Mesendoderm (in vitro differentiated cells): ENCODE measurements around the gene NDC1.

Source experiments
- DNase-seq: peaks from one replicate; pipeline ENCODE4 v3.0.0; 2013
- H2AK5ac ChIP-seq: 2 replicates; pipeline ENCODE4 v1.6.1; 2013; ENCODE audit warnings: low read length, inconsistent platforms
- H2BK120ac ChIP-seq: 2 replicates; pipeline ENCODE4 v1.6.1; 2013; ENCODE audit warnings: low read depth, mild to moderate bottlenecking, low read length, moderate library complexity, mixed read lengths
- H2BK15ac ChIP-seq: replicated peaks from 2 replicates; pipeline ENCODE4 v1.6.1; 2013; ENCODE audit warnings: low read depth, mild to moderate bottlenecking, moderate library complexity
- H2BK5ac ChIP-seq: 2 replicates; pipeline ENCODE4 v1.6.1; 2013; ENCODE audit warnings: low read length, inconsistent platforms
- H3K18ac ChIP-seq: 2 replicates; pipeline ENCODE4 v1.6.1; 2013; ENCODE audit warnings: mild to moderate bottlenecking, low read length, mixed read lengths
- H3K23ac ChIP-seq: one replicate; pipeline ENCODE4 v1.6.1; 2013; ENCODE audit warnings: low read length
- H3K27ac ChIP-seq: 2 replicates; pipeline ENCODE4 v1.5.1; 2013; ENCODE audit warnings: low read depth, mild to moderate bottlenecking, inconsistent platforms, low read length, moderate library complexity
- H3K27me3 ChIP-seq: 2 replicates; pipeline ENCODE4 v1.6.1; 2013; ENCODE audit warnings: low read length, control low read depth, mild to moderate bottlenecking, inconsistent platforms; ENCODE audit not compliant: insufficient read depth, poor library complexity
- H3K36me3 ChIP-seq: 2 replicates; pipeline ENCODE4 v1.6.1; 2013; ENCODE audit warnings: low read length, inconsistent platforms; ENCODE audit not compliant: control insufficient read depth, insufficient read depth
- H3K4ac ChIP-seq: one replicate; pipeline ENCODE4 v1.6.1; 2013; ENCODE audit warnings: low read depth, mild to moderate bottlenecking, low read length, moderate library complexity
- H3K4me1 ChIP-seq: 2 replicates; pipeline ENCODE4 v1.6.1; 2013; ENCODE audit warnings: low read depth, low read length, inconsistent platforms; ENCODE audit not compliant: control insufficient read depth
- H3K4me2 ChIP-seq: 2 replicates; pipeline ENCODE4 v1.6.1; 2013; ENCODE audit warnings: low read length
- H3K4me3 ChIP-seq: 2 replicates; pipeline ENCODE4 v1.5.1; 2013; ENCODE audit warnings: mild to moderate bottlenecking, low read length
- H3K56ac ChIP-seq: one replicate; pipeline ENCODE4 v1.6.1; 2013; ENCODE audit warnings: low read length
- H3K79me1 ChIP-seq: 2 replicates; pipeline ENCODE4 v1.6.1; 2013; ENCODE audit warnings: low read length, inconsistent platforms
- H3K79me2 ChIP-seq: 2 replicates; pipeline ENCODE4 v1.6.1; 2013; ENCODE audit warnings: mild to moderate bottlenecking, low read length; ENCODE audit not compliant: control insufficient read depth, insufficient read depth
- H3K9ac ChIP-seq: 2 replicates; pipeline ENCODE4 v1.6.1; 2013; ENCODE audit warnings: low read length, inconsistent platforms
- H4K5ac ChIP-seq: one replicate; pipeline ENCODE4 v1.6.1; 2013; ENCODE audit warnings: low read length
- H4K8ac ChIP-seq: one replicate; pipeline ENCODE4 v1.6.1; 2013; ENCODE audit warnings: low read depth, mild to moderate bottlenecking, control low read depth, low read length, moderate library complexity
- WGBS: extraction: QIAGEN DNeasy Blood & Tissue Kit; methylation state at CpG from one replicate; pipeline ENCODE4 v1.1.7; 2013; ENCODE audit warnings: low lambda C conversion rate, missing lambda C conversion rate; ENCODE audit not compliant: insufficient coverage; ENCODE audit errors: extremely low coverage; 5-methylcytosine and 5-hydroxymethylcytosine counted together

The NDC1 gene

DNA sequence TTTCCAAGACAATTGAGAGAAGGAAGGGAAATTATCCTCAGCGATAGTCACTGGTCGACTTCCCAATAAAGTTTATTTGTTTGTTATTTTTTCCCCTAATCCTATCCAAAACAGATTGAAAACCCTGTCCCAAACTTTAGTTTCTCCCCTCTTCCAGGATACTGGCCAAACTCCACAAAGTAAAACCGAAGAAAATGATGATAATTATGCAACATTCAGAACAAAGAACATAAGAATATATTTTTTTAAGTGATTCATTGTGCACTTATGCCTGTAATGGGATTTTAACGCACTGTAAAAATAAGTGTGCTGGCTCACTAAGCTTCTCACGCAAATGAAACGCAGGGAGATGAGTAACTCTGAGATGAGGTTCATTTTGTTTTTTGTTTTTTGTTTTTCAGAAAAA is 105.2 kb downstream of the NDC1 start:
- Histone ChIP-seq H2AK5ac (no peak overlapping the region), H2BK5ac (no peak overlapping the region), H3K56ac (no peak overlapping the region), H3K27ac (no peak overlapping the region), H2BK120ac (no peak overlapping the region), H3K79me1 (peaks cover 9% of the 10 kb centered on the region), H3K23ac (no peak overlapping the region), H3K4me1 (peaks cover 22% of the 10 kb centered on the region), H3K4ac (no peak overlapping the region), H3K9ac (no peak overlapping the region), H4K8ac (no peak overlapping the region), H3K27me3 (no peaks in the 10 kb centered on the region), H3K4me3 (no peak overlapping the region), H3K79me2 (peaks cover 35% of the 10 kb centered on the region), H4K5ac (no peak overlapping the region), H3K18ac (no peak overlapping the region), H3K36me3 (no peaks in the 10 kb centered on the region), H3K4me2 (no peak overlapping the region), H2BK15ac (no peak overlapping the region)
- no CpG with 5 or more reads among the region's 6 CpGs for WGBS
- DNase-seq: no peak

DNA sequence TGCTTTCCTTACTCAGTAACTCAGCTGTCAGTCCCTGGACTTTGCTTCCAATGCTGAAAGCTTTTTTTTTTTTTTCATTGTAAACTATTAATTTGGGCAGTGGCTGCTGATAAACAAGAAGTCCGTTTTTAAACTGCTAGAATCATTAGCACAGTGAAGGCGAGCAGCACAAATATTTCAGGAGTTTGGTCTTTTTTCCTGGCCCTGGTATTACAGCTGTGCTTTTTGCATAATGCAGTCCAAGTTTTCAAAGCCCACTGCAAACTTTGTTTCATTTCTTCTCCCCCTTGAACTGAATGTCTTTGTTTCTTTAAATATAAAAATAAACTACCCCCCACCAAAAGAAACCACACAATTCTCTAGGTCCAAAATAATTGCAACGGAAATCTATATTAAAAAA is 105.7 kb downstream of the NDC1 start:
- H3K27ac ChIP-seq: no peak overlapping the region
- no peak overlapping the region for H2BK120ac ChIP-seq
- H3K4ac ChIP-seq: no peak overlapping the region
- peaks cover 37% of the 10 kb centered on the region for H3K79me2 ChIP-seq
- H3K4me2 ChIP-seq: no peak overlapping the region
- no peak overlapping the region for H4K5ac ChIP-seq
- H4K8ac ChIP-seq: no peak overlapping the region
- WGBS: 100% methylated on average over 1 of the region's 3 CpGs
- no peak overlapping the region for H3K18ac ChIP-seq
- H2AK5ac ChIP-seq: no peak overlapping the region
- H2BK5ac ChIP-seq: no peak overlapping the region
- H3K4me1 ChIP-seq: peaks cover 22% of the 10 kb centered on the region
- H3K36me3 ChIP-seq: no peaks in the 10 kb centered on the region
- H2BK15ac ChIP-seq: no peak overlapping the region
- no peak overlapping the region for H3K9ac ChIP-seq
- H3K4me3 ChIP-seq: no peak overlapping the region
- no peak overlapping the region for H3K56ac ChIP-seq
- no peak overlapping the region for H3K23ac ChIP-seq
- DNase-seq: no peak
- no peaks in the 10 kb centered on the region for H3K27me3 ChIP-seq
- peaks cover 12% of the 10 kb centered on the region for H3K79me1 ChIP-seq

DNA sequence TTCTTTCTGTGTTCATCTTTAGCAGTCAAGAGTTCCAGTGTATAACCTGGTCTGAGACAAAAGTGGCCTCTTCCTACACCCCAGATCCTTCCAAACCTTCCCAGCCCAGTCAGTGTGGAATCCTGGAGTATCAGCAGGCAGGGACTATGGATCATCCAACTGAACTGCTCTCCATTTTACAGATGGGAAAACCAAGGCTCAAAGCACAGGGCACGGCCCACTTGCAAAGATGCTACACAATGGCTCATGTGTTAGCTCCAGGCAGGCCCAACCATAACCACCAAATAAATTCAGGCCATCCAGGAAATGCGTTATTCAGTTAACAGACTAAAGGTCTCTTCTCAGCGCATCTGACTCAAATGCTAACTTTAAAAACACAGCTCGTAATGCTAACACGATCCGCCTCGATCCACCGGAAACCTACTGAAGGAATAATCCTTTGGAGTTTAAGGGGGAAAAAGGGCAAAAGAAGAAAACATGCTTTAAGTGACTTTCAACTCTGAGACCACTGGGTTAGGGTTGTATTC is 106.3 kb downstream of the NDC1 start:
- Histone ChIP-seq H4K8ac (no peak overlapping the region), H3K4me2 (no peak overlapping the region), H3K9ac (no peak overlapping the region), H3K79me1 (peaks cover 14% of the 10 kb centered on the region), H3K27me3 (no peaks in the 10 kb centered on the region), H3K23ac (no peak overlapping the region), H3K27ac (no peak overlapping the region), H3K56ac (peak overlapping the region; percentile 22), H2BK5ac (no peak overlapping the region), H2BK120ac (no peak overlapping the region), H3K4me1 (peaks cover 19% of the 10 kb centered on the region), H4K5ac (no peak overlapping the region), H3K79me2 (peaks cover 35% of the 10 kb centered on the region), H3K4ac (no peak overlapping the region), H3K36me3 (no peaks in the 10 kb centered on the region), H2BK15ac (no peak overlapping the region), H3K4me3 (no peak overlapping the region), H2AK5ac (no peak overlapping the region), H3K18ac (no peak overlapping the region)
- WGBS: no CpG with 5 or more reads among the region's 8 CpGs
- no peak for DNase-seq

DNA sequence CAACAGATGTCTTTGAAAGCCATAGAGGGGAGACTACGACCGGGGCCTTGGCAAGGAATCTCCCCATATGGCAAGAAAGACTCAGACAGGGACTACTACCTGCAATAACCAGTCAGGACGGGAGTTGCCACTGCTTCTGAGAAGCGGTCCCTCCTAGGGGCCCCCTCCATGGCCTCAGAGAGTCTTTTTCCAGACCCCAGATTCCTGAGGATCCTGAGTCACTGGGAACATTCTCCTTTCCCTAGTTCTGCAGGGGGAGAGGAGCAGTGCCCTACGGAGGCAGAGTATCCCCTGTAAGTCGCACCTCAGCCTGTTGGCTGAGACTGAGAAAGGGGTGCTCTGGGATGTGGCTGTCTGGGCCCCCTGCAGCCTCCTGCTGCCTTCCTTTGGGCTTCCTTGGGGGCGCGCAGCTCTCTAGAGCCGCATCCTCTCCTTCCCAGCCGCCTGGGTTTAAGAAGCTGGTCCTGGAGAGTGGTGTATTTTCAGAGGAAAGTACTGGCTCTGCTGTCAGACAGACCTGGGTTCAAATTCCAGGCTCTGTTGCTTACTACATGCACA is 107.0 kb downstream of the NDC1 start:
- no peak overlapping the region for H4K8ac ChIP-seq
- no peaks in the 10 kb centered on the region for H3K36me3 ChIP-seq
- H2BK5ac ChIP-seq: no peak overlapping the region
- H3K56ac ChIP-seq: no peak overlapping the region
- H3K18ac ChIP-seq: no peak overlapping the region
- peaks cover 35% of the 10 kb centered on the region for H3K79me2 ChIP-seq
- H3K4me2 ChIP-seq: no peak overlapping the region
- H3K4me3 ChIP-seq: no peak overlapping the region
- DNase-seq: no peak
- no peak overlapping the region for H2BK120ac ChIP-seq
- H3K79me1 ChIP-seq: peaks cover 14% of the 10 kb centered on the region
- no peak overlapping the region for H3K9ac ChIP-seq
- H2BK15ac ChIP-seq: no peak overlapping the region
- no peaks in the 10 kb centered on the region for H3K27me3 ChIP-seq
- H3K4me1 ChIP-seq: peaks cover 15% of the 10 kb centered on the region
- no CpG with 5 or more reads among the region's 10 CpGs for whole genome bisulfite sequencing
- H4K5ac ChIP-seq: no peak overlapping the region
- no peak overlapping the region for H3K27ac ChIP-seq
- no peak overlapping the region for H2AK5ac ChIP-seq
- no peak overlapping the region for H3K4ac ChIP-seq
- no peak overlapping the region for H3K23ac ChIP-seq

DNA sequence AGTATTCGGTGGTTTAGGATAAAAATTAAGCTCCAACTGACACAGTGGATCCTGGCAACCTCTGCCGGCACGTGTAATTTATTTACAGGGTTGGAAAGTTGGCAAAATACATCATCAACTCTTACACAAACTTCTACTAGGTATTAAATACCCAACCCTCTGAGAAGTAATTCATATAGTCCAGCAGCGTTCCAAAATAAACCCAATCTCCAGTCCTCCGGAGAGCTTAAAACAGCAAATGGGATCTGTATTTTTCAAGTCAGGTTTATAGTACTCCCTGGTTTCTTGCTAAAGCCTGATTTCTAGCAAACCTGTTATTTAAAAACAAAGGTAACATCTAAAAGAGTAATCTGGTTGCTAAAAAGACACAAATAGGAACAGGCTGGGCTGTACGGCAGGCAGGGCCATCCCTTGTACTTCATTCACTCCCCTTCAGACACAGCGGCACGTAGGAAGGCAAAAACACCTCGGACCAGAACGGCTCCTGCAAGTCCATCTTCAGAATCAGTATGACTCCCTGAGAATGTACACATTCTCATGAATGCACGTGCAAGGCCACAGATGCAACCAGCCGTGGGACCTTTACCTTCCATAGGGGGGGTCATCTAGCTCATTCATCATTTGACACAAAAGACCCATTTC is 107.8 kb downstream of the NDC1 start:
- Histone ChIP-seq H3K56ac (no peak overlapping the region), H2BK5ac (no peak overlapping the region), H3K4me2 (no peak overlapping the region), H3K79me1 (peaks cover 14% of the 10 kb centered on the region), H3K4me1 (peaks cover 9% of the 10 kb centered on the region), H3K27me3 (no peaks in the 10 kb centered on the region), H2AK5ac (no peak overlapping the region), H3K27ac (no peak overlapping the region), H2BK120ac (no peak overlapping the region), H3K4ac (no peak overlapping the region), H4K8ac (no peak overlapping the region), H3K18ac (no peak overlapping the region), H3K9ac (no peak overlapping the region), H3K23ac (no peak overlapping the region), H3K36me3 (no peaks in the 10 kb centered on the region), H3K4me3 (no peak overlapping the region), H2BK15ac (no peak overlapping the region), H4K5ac (no peak overlapping the region), H3K79me2 (peaks cover 31% of the 10 kb centered on the region)
- no CpG with 5 or more reads among the region's 12 CpGs for WGBS
- DNase-seq: no peak
